Peyer's patch (tissue), 4 donors: Measurements from ENCODE around the gene FGFR2. TPM values are rescaled to one million over a fixed set of nuclear protein-coding genes. Genes with fewer than 3 reads are reported as not detected.
A peak's percentile ranks its signal among the peaks of the same experiment; 100 is the strongest.

Experiments used
- DNase-seq, 3 donors: peaks; one replicate each; pipeline ENCODE4 v3.0.0-alpha.2; 2017 to 2019
- H3K27ac ChIP-seq, 4 donors: fragments of 200-600 bp; sonication (generic); one replicate each; pipeline ENCODE4 v1.5.1; 2016 to 2019
- H3K27me3 ChIP-seq, 2 donors: fragments of 200-600 bp; sonication (generic); one replicate each; pipeline ENCODE4 v1.5.1; 2019
- H3K36me3 ChIP-seq, 3 donors: fragments of 200-600 bp; sonication (generic); one replicate each; pipeline ENCODE4 v1.5.1; 2016 to 2019
- H3K4me1 ChIP-seq, 4 donors: fragments of 200-600 bp; sonication (generic); one replicate each; pipeline ENCODE4 v1.5.1; 2016 to 2019
- H3K4me3 ChIP-seq, 4 donors: fragments of 200-600 bp; sonication (generic); 1 replicate in 3 of 4; 2 replicates in 1 of 4; pipeline ENCODE4 v1.5.1; 2016 to 2019; ENCODE audit warnings: mild to moderate bottlenecking in 1 of 4
- H3K9me3 ChIP-seq, 4 donors: fragments of 200-600 bp; sonication (generic); one replicate each; pipeline ENCODE4 v1.5.1; 2016 to 2019; ENCODE audit warnings: mild to moderate bottlenecking in 1 of 4
- POLR2A ChIP-seq, 2 donors: fragments of 450-650 bp; IDR thresholded peaks; one replicate each; pipeline ENCODE4 v1.5.1; 2017; ENCODE audit warnings: antibody characterized with exemption in 2 of 2, mild to moderate bottlenecking in 2 of 2, moderate library complexity in 2 of 2
- total RNA-seq, 4 donors: library from RNA; depleted of rRNA; stranded (reverse); fragments of >200 nt; gene quantifications; one replicate each; pipeline ENCODE4 v1.1.0, GENCODE V29; 2016
- TF ChIP-seq, protein P1 (sequence below), 6 experiments: fragments of 450-650 bp in 4 of 6; fragments of 200-600 bp in 2 of 6; sonication (generic) in 1 of 6; IDR thresholded peaks; one replicate each; pipeline ENCODE4 v1.5.1; 2017 to 2019; ENCODE audit warnings: antibody characterized with exemption in 6 of 6, mild to moderate bottlenecking in 3 of 6, moderate library complexity in 1 of 6

FGFR2 gene
- total RNA-seq, 4 donors from 2014 or later, result 12.9 to 22.9 (median 19.9) TPM

- TF ChIP-seq, protein P1, sequence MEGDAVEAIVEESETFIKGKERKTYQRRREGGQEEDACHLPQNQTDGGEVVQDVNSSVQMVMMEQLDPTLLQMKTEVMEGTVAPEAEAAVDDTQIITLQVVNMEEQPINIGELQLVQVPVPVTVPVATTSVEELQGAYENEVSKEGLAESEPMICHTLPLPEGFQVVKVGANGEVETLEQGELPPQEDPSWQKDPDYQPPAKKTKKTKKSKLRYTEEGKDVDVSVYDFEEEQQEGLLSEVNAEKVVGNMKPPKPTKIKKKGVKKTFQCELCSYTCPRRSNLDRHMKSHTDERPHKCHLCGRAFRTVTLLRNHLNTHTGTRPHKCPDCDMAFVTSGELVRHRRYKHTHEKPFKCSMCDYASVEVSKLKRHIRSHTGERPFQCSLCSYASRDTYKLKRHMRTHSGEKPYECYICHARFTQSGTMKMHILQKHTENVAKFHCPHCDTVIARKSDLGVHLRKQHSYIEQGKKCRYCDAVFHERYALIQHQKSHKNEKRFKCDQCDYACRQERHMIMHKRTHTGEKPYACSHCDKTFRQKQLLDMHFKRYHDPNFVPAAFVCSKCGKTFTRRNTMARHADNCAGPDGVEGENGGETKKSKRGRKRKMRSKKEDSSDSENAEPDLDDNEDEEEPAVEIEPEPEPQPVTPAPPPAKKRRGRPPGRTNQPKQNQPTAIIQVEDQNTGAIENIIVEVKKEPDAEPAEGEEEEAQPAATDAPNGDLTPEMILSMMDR (IDR thresholded peaks at IDR 0.05), result no peak
- no peak for TF ChIP-seq POLR2A (IDR thresholded peaks at IDR 0.05)
- H3K27ac ChIP-seq, result no peak overlapping the region
- no peaks in the 10 kb centered on the region for H3K4me1 ChIP-seq
- H3K36me3 ChIP-seq, result no peaks in the 10 kb centered on the region
- H3K4me3 ChIP-seq, result no peak overlapping the region
- no peaks in the 10 kb centered on the region for H3K27me3 ChIP-seq
- peaks cover 0 to 8% (median 0%) of the 10 kb centered on the region in 4 donors for H3K9me3 ChIP-seq
- DNase-seq, result no peak
Measured at GRCh38 chr10:121614613-121615434, 16.6 kb upstream of the FGFR2 start.

DNA sequence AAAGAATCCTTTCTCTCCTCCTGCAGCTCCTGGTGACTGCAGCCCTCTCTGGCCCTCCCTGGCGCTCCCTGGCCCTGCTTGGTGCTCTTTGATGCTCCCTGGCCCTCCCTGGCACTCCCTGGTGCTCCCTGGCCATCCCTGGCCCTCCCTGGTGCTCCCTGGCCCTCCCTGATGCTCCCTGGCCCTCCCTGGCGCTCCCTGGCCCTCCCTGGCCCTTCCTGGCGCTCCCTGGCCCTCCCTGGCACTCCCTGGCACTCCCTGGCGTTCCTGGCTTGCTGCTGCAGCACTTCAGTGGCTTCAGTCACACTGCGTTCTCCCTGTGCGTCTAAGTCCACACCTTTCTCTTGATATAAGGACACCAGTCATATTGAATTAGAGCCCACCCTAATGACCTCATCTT is 15.2 kb upstream of the FGFR2 start:
- no peaks in the 10 kb centered on the region for H3K27me3 ChIP-seq
- DNase-seq, result peak in 1 of 3 donors; percentile 65
- TF ChIP-seq, protein P1 (IDR thresholded peaks at IDR 0.05), result peak in 1 of 6 experiments; percentile 25
- TF ChIP-seq POLR2A (IDR thresholded peaks at IDR 0.05), result no peak
- no peaks in the 10 kb centered on the region for H3K9me3 ChIP-seq
- no peak overlapping the region for H3K27ac ChIP-seq
- H3K36me3 ChIP-seq, result no peaks in the 10 kb centered on the region
- peaks cover 0 to 4% (median 0%) of the 10 kb centered on the region in 4 donors for H3K4me1 ChIP-seq
- no peak overlapping the region for H3K4me3 ChIP-seq

- TF ChIP-seq, protein P1 (IDR thresholded peaks at IDR 0.05), result no peak
- no peak for TF ChIP-seq POLR2A (IDR thresholded peaks at IDR 0.05)
- H3K4me3 ChIP-seq, result no peak overlapping the region
- DNase-seq, result no peak
- peaks cover 0 to 4% (median 0%) of the 10 kb centered on the region in 4 donors for H3K4me1 ChIP-seq
- no peak overlapping the region for H3K27ac ChIP-seq
- no peaks in the 10 kb centered on the region for H3K36me3 ChIP-seq
- no peaks in the 10 kb centered on the region for H3K9me3 ChIP-seq
- H3K27me3 ChIP-seq, result no peaks in the 10 kb centered on the region
Measured at GRCh38 chr10:121611393-121612159, 13.3 kb upstream of the FGFR2 start.

DNA sequence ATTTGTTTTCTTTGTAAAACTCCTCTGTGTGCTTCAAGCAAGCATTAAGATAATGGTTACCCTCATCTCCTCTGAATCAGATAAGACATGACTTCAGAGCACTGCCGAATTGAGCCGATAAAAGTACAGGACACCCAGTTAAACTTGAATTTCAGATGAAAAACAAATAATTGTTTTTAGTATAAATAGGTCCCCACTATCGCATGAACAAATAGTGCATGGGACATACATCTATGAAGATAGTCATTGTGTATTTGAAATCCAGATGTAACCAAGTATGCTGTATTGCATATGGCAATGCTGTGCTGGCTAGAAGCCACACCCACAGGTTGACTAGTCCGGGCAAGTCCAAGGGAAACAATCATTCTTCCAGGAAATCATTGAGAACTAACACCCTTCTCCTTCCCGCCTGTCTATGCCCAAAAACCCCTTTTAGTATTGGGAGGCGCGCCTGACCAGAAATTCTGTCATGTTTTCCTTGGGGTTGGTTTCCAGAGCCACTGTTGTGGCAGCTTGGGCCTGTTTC is 12.6 kb upstream of the FGFR2 start:
- no peaks in the 10 kb centered on the region for H3K27me3 ChIP-seq
- TF ChIP-seq, protein P1 (IDR thresholded peaks at IDR 0.05), result no peak
- no peak for TF ChIP-seq POLR2A (IDR thresholded peaks at IDR 0.05)
- H3K36me3 ChIP-seq, result no peaks in the 10 kb centered on the region
- H3K9me3 ChIP-seq, result no peaks in the 10 kb centered on the region
- H3K27ac ChIP-seq, result no peak overlapping the region
- H3K4me1 ChIP-seq, result peaks cover 0 to 4% (median 0%) of the 10 kb centered on the region in 4 donors
- no peak for DNase-seq
- no peak overlapping the region for H3K4me3 ChIP-seq

- Histone ChIP-seq H3K4me3 (no peak overlapping the region), H3K27me3 (no peaks in the 10 kb centered on the region), H3K9me3 (no peaks in the 10 kb centered on the region), H3K36me3 (no peaks in the 10 kb centered on the region), H3K27ac (no peak overlapping the region), H3K4me1 (peaks cover 0 to 4% (median 0%) of the 10 kb centered on the region in 4 donors)
- no peak for TF ChIP-seq POLR2A (IDR thresholded peaks at IDR 0.05)
- TF ChIP-seq, protein P1 (IDR thresholded peaks at IDR 0.05), result no peak
- DNase-seq, result no peak
Measured at GRCh38 chr10:121609426-121610380, 11.5 kb upstream of the FGFR2 start.
